Inferior parietal cortex (tissue), 1 donor: Measurements from ENCODE around the gene CADPS2.
"Not testable (repeated sequence)": the region's sequence is repeated elsewhere in the genome, so short reads cannot be mapped to it uniquely, and the experiment has no call there.

Experiments used
- DNase-seq: peaks from one replicate; pipeline ENCODE4 v3.0.0-alpha.2; 2016; ENCODE audit errors: extremely low spot score

Gene CADPS2

GRCh38 chr7:122849957-122850328 lies 36.3 kb downstream of the CADPS2 start:
- no peak for DNase-seq

- DNase-seq: no peak
Observed at GRCh38 chr7:122849322-122849956, 36.8 kb downstream of the CADPS2 start.

GRCh38 chr7:122847871-122848473 lies 38.3 kb downstream of the CADPS2 start:
- no peak for DNase-seq

GRCh38 chr7:122846591-122846990 lies 39.7 kb downstream of the CADPS2 start:
- DNase-seq: no peak

- no peak for DNase-seq
Observed at GRCh38 chr7:122845286-122845685, 41.0 kb downstream of the CADPS2 start.

- DNase-seq: no peak
Observed at GRCh38 chr7:122844191-122844988, 41.9 kb downstream of the CADPS2 start.

GRCh38 chr7:122842971-122843370 lies 43.3 kb downstream of the CADPS2 start:
- no peak for DNase-seq

GRCh38 chr7:122836286-122836685 lies 50.0 kb downstream of the CADPS2 start:
- not testable (repeated sequence) for DNase-seq

GRCh38 chr7:122834571-122834942 lies 51.7 kb downstream of the CADPS2 start:
- not testable (repeated sequence) for DNase-seq

GRCh38 chr7:122833888-122834570 lies 52.2 kb downstream of the CADPS2 start:
- DNase-seq: no peak

GRCh38 chr7:122831436-122831835 lies 54.8 kb downstream of the CADPS2 start:
- no peak for DNase-seq

- DNase-seq: no peak
Observed at GRCh38 chr7:122829962-122830361, 56.3 kb downstream of the CADPS2 start.

GRCh38 chr7:122827763-122828162 lies 58.5 kb downstream of the CADPS2 start:
- DNase-seq: no peak

- no peak for DNase-seq
Observed at GRCh38 chr7:122813845-122814244, 72.4 kb downstream of the CADPS2 start.

GRCh38 chr7:122803851-122804250 lies 82.4 kb downstream of the CADPS2 start:
- no peak for DNase-seq

- DNase-seq: peak; percentile 77
Observed at GRCh38 chr7:122803323-122803722, 82.9 kb downstream of the CADPS2 start.

- peak; percentile 15 for DNase-seq
Observed at GRCh38 chr7:122802301-122802751, 83.9 kb downstream of the CADPS2 start.

- DNase-seq: no peak
Observed at GRCh38 chr7:122791959-122792545, 94.2 kb downstream of the CADPS2 start.

GRCh38 chr7:122790591-122790990 lies 95.7 kb downstream of the CADPS2 start:
- DNase-seq: no peak

GRCh38 chr7:122790132-122790531 lies 96.1 kb downstream of the CADPS2 start:
- DNase-seq: no peak

- no peak for DNase-seq
Observed at GRCh38 chr7:122789156-122789555, 97.1 kb downstream of the CADPS2 start.
